ENCODE results near the gene NME7.

The NME7 gene

GRCh38 chr1:169090900-169091311, 276.7 kb downstream of the NME7 start:
- H3K9ac ChIP-seq (ENCODE audit: low read length) = peak overlapping the region; percentile 51
- H3K27me3 ChIP-seq (ENCODE audit: low read depth, low read length) = no peaks in the 10 kb centered on the region
- H3K4me2 ChIP-seq (ENCODE audit: low read length) = peak overlapping the region; percentile 80
- peak overlapping the region; percentile 70 for H2AFZ ChIP-seq (ENCODE audit: low read depth, low read length)
- peak overlapping the region; percentile 56 for H3K4me3 ChIP-seq (ENCODE audit: low read length)
- H3K4me1 ChIP-seq (ENCODE audit: low read length) = peaks cover 24% of the 10 kb centered on the region
- H3K9me3 ChIP-seq (ENCODE audit: insufficient read depth, low read length) = no peaks in the 10 kb centered on the region
- TF ChIP-seq CTCF (IDR thresholded peaks at IDR 0.05; ENCODE audit: low read depth, low read length) (no peak), EZH2phosphoT487 (IDR thresholded peaks at IDR 0.05; ENCODE audit: low read depth) (no peak)
- H3K27ac ChIP-seq (ENCODE audit: low read length) = peak overlapping the region; percentile 68
- no peaks in the 10 kb centered on the region for H3K36me3 ChIP-seq (replicated peaks; ENCODE audit: low read depth, low read length)
- no peaks in the 10 kb centered on the region for H4K20me1 ChIP-seq (ENCODE audit: insufficient read depth, low read length)
- H3K79me2 ChIP-seq (ENCODE audit: low read length) = no peaks in the 10 kb centered on the region

GRCh38 chr1:169090308-169090899, 277.2 kb downstream of the NME7 start:
- no peaks in the 10 kb centered on the region for H3K9me3 ChIP-seq (ENCODE audit: insufficient read depth, low read length)
- peak overlapping the region; percentile 70 for H2AFZ ChIP-seq (ENCODE audit: low read depth, low read length)
- TF ChIP-seq CTCF (IDR thresholded peaks at IDR 0.05; ENCODE audit: low read depth, low read length) (no peak), EZH2phosphoT487 (IDR thresholded peaks at IDR 0.05; ENCODE audit: low read depth) (no peak)
- no peaks in the 10 kb centered on the region for H3K36me3 ChIP-seq (replicated peaks; ENCODE audit: low read depth, low read length)
- peak overlapping the region; percentile 80 for H3K4me2 ChIP-seq (ENCODE audit: low read length)
- H3K4me1 ChIP-seq (ENCODE audit: low read length) = peaks cover 24% of the 10 kb centered on the region
- H3K9ac ChIP-seq (ENCODE audit: low read length) = peak overlapping the region; percentile 51
- H4K20me1 ChIP-seq (ENCODE audit: insufficient read depth, low read length) = no peaks in the 10 kb centered on the region
- no peaks in the 10 kb centered on the region for H3K79me2 ChIP-seq (ENCODE audit: low read length)
- H3K4me3 ChIP-seq (ENCODE audit: low read length) = peak overlapping the region; percentile 56
- H3K27ac ChIP-seq (ENCODE audit: low read length) = peak overlapping the region; percentile 68
- no peaks in the 10 kb centered on the region for H3K27me3 ChIP-seq (ENCODE audit: low read depth, low read length)

GRCh38 chr1:169089776-169090175, 277.8 kb downstream of the NME7 start:
- H3K4me2 ChIP-seq (ENCODE audit: low read length) = peak overlapping the region; percentile 80
- no peaks in the 10 kb centered on the region for H3K9me3 ChIP-seq (ENCODE audit: insufficient read depth, low read length)
- H3K4me3 ChIP-seq (ENCODE audit: low read length) = no peak overlapping the region
- no peak overlapping the region for H2AFZ ChIP-seq (ENCODE audit: low read depth, low read length)
- no peaks in the 10 kb centered on the region for H4K20me1 ChIP-seq (ENCODE audit: insufficient read depth, low read length)
- no peaks in the 10 kb centered on the region for H3K36me3 ChIP-seq (replicated peaks; ENCODE audit: low read depth, low read length)
- no peak for TF ChIP-seq EZH2phosphoT487 (IDR thresholded peaks at IDR 0.05; ENCODE audit: low read depth)
- no peak for TF ChIP-seq CTCF (IDR thresholded peaks at IDR 0.05; ENCODE audit: low read depth, low read length)
- no peak overlapping the region for H3K9ac ChIP-seq (ENCODE audit: low read length)
- no peaks in the 10 kb centered on the region for H3K79me2 ChIP-seq (ENCODE audit: low read length)
- peaks cover 24% of the 10 kb centered on the region for H3K4me1 ChIP-seq (ENCODE audit: low read length)
- no peaks in the 10 kb centered on the region for H3K27me3 ChIP-seq (ENCODE audit: low read depth, low read length)
- H3K27ac ChIP-seq (ENCODE audit: low read length) = no peak overlapping the region

GRCh38 chr1:169087876-169088275, 279.7 kb downstream of the NME7 start:
- TF ChIP-seq CTCF (IDR thresholded peaks at IDR 0.05; ENCODE audit: low read depth, low read length) = no peak
- TF ChIP-seq EZH2phosphoT487 (IDR thresholded peaks at IDR 0.05; ENCODE audit: low read depth) = no peak
- H3K9ac ChIP-seq (ENCODE audit: low read length) = no peak overlapping the region
- no peak overlapping the region for H2AFZ ChIP-seq (ENCODE audit: low read depth, low read length)
- peaks cover 24% of the 10 kb centered on the region for H3K4me1 ChIP-seq (ENCODE audit: low read length)
- H3K4me2 ChIP-seq (ENCODE audit: low read length) = no peak overlapping the region
- H3K4me3 ChIP-seq (ENCODE audit: low read length) = no peak overlapping the region
- no peaks in the 10 kb centered on the region for H4K20me1 ChIP-seq (ENCODE audit: insufficient read depth, low read length)
- H3K36me3 ChIP-seq (replicated peaks; ENCODE audit: low read depth, low read length) = no peaks in the 10 kb centered on the region
- no peak overlapping the region for H3K27ac ChIP-seq (ENCODE audit: low read length)
- H3K27me3 ChIP-seq (ENCODE audit: low read depth, low read length) = no peaks in the 10 kb centered on the region
- H3K79me2 ChIP-seq (ENCODE audit: low read length) = no peaks in the 10 kb centered on the region
- H3K9me3 ChIP-seq (ENCODE audit: insufficient read depth, low read length) = no peaks in the 10 kb centered on the region

All from OCI-LY3 (cell line).